WTC11 (cell line): ENCODE results near the gene TNMD. TPM values are rescaled to one million over a fixed set of nuclear protein-coding genes. Genes with fewer than 3 reads are reported as not detected.

Experiments
- ATAC-seq: fragments of 200-7000 bp; cut with Tn5 transposase; 2 replicates; pipeline ENCODE4 v1.10.0; 2021; ENCODE audit warnings: mild to moderate bottlenecking, moderate library complexity
- CTCF ChIA-PET: fragments of 300-600 bp; sonication (Branson Sonifier 250); formaldehyde crosslinking; loops from one replicate; lab custom pipeline; 2021; ENCODE audit warnings: antibody characterized with exemption; lab: Charles Lee
- POLR2A ChIA-PET: fragments of 350-600 bp; sonication (Branson Sonifier 250); formaldehyde crosslinking; loops from one replicate; lab custom pipeline; 2021; ENCODE audit warnings: antibody characterized with exemption; lab: Charles Lee
- DNase-seq: peaks from one replicate; pipeline ENCODE4 v3.0.0; 2021; ENCODE audit warnings: low spot score
- H3K27ac Mint-ChIP-seq: 2 replicates; pipeline ENCODE4 v1.8.0; 2021; ENCODE audit warnings: mixed read lengths
- H3K27me3 Mint-ChIP-seq: 2 replicates; pipeline ENCODE4 v1.8.0; 2021; ENCODE audit warnings: low read depth, mild to moderate bottlenecking, moderate library complexity, mixed read lengths
- H3K36me3 Mint-ChIP-seq: 2 replicates; pipeline ENCODE4 v1.8.0; 2021; ENCODE audit warnings: mixed read lengths
- H3K4me1 Mint-ChIP-seq: 2 replicates; pipeline ENCODE4 v1.8.0; 2022; ENCODE audit warnings: mixed read lengths
- H3K4me3 Mint-ChIP-seq: 2 replicates; pipeline ENCODE4 v1.8.0; 2021; ENCODE audit warnings: mild to moderate bottlenecking, moderate library complexity, mixed read lengths
- H3K9me3 Mint-ChIP-seq: 2 replicates; pipeline ENCODE4 v1.8.0; 2021; ENCODE audit warnings: mixed read lengths
- ATF1 ChIP-seq: sonication (generic); formaldehyde crosslinking; IDR thresholded peaks from 2 replicates; pipeline ENCODE4 v1.8.1; 2023; ENCODE audit warnings: mild to moderate bottlenecking, moderate library complexity, missing genetic modification reagents
- ELF4 ChIP-seq: sonication (generic); formaldehyde crosslinking; IDR thresholded peaks from 2 replicates; pipeline ENCODE4 v1.8.1; 2022; ENCODE audit warnings: low read depth, mild to moderate bottlenecking, moderate library complexity, missing genetic modification reagents
- ETV6 ChIP-seq: sonication (generic); formaldehyde crosslinking; IDR thresholded peaks from 2 replicates; pipeline ENCODE4 v1.8.1; 2022; ENCODE audit warnings: mild to moderate bottlenecking, missing genetic modification reagents
- FOXP1 ChIP-seq: sonication (generic); formaldehyde crosslinking; IDR thresholded peaks from 2 replicates; pipeline ENCODE4 v1.8.0; 2022; ENCODE audit warnings: missing genetic modification reagents, mild to moderate bottlenecking, moderate library complexity, borderline replicate concordance
- GRHL2 ChIP-seq: fragments of 250-450 bp; sonication (Bioruptor Pico); IDR thresholded peaks from 2 replicates; pipeline ENCODE4 v1.8.0; 2022; ENCODE audit warnings: mild to moderate bottlenecking, moderate library complexity; ENCODE audit not compliant: insufficient replicate concordance, severe bottlenecking
- JUN ChIP-seq: sonication (generic); formaldehyde crosslinking; IDR thresholded peaks from 2 replicates; pipeline ENCODE4 v1.8.0; 2023; ENCODE audit warnings: mild to moderate bottlenecking, missing genetic modification reagents
- MAX ChIP-seq: sonication (generic); formaldehyde crosslinking; IDR thresholded peaks from 2 replicates; pipeline ENCODE4 v1.8.0; 2022; ENCODE audit warnings: mild to moderate bottlenecking, missing genetic modification reagents
- MYBL2 ChIP-seq: sonication (generic); formaldehyde crosslinking; IDR thresholded peaks from 2 replicates; pipeline ENCODE4 v1.8.1; 2023; ENCODE audit warnings: mild to moderate bottlenecking, moderate library complexity, missing genetic modification reagents
- NFE2L1 ChIP-seq: sonication (generic); formaldehyde crosslinking; IDR thresholded peaks from 2 replicates; pipeline ENCODE4 v1.8.1; 2023; ENCODE audit warnings: missing genetic modification reagents
- PRRX2 ChIP-seq: fragments of 250-450 bp; sonication (Bioruptor Pico); IDR thresholded peaks from 2 replicates; pipeline ENCODE4 v1.8.0; 2021; ENCODE audit warnings: mild to moderate bottlenecking
- SMAD4 ChIP-seq: sonication (generic); formaldehyde crosslinking; IDR thresholded peaks from 2 replicates; pipeline ENCODE4 v1.8.0; 2022; ENCODE audit warnings: mild to moderate bottlenecking, missing genetic modification reagents
- SOX15 ChIP-seq: fragments of 250-450 bp; sonication (Bioruptor Pico); IDR thresholded peaks from 2 replicates; pipeline ENCODE4 v1.9.0; 2021; ENCODE audit warnings: mild to moderate bottlenecking
- SP1 ChIP-seq: sonication (generic); formaldehyde crosslinking; conservative IDR thresholded peaks from 2 replicates; pipeline ENCODE4 v1.8.1; 2022; ENCODE audit warnings: missing genetic modification reagents
- TEAD1 ChIP-seq: sonication (generic); formaldehyde crosslinking; IDR thresholded peaks from 2 replicates; pipeline ENCODE4 v1.8.0; 2022; ENCODE audit warnings: mild to moderate bottlenecking, missing genetic modification reagents
- TP53 ChIP-seq: sonication (generic); formaldehyde crosslinking; IDR thresholded peaks from 2 replicates; pipeline ENCODE4 v1.8.1; 2023; ENCODE audit warnings: mild to moderate bottlenecking, missing genetic modification reagents
- ZBTB21 ChIP-seq: sonication (generic); formaldehyde crosslinking; IDR thresholded peaks from 2 replicates; pipeline ENCODE4 v1.8.1; 2023; ENCODE audit warnings: mild to moderate bottlenecking, missing genetic modification reagents, borderline replicate concordance
- ZNF219 ChIP-seq: sonication (generic); formaldehyde crosslinking; IDR thresholded peaks from 2 replicates; pipeline ENCODE4 v1.8.0; 2023; ENCODE audit warnings: missing genetic modification reagents, mild to moderate bottlenecking, borderline replicate concordance
- ZNF425 ChIP-seq: fragments of 250-450 bp; sonication (Bioruptor Pico); conservative IDR thresholded peaks from 2 replicates; pipeline ENCODE4 v1.9.0; 2021; ENCODE audit warnings: mild to moderate bottlenecking
- ZNF532 ChIP-seq: fragments of 250-450 bp; sonication (Bioruptor Pico); IDR thresholded peaks from 2 replicates; pipeline ENCODE4 v1.9.0; 2021; ENCODE audit warnings: mild to moderate bottlenecking, borderline replicate concordance
- total RNA-seq: library from RNA; stranded (reverse); gene quantifications from 3 replicates; pipeline ENCODE4 v1.2.3, GENCODE V29; 2021
- TF ChIP-seq, protein P1 (sequence below): sonication (generic); formaldehyde crosslinking; IDR thresholded peaks from 2 replicates; pipeline ENCODE4 v1.8.1; 2022; ENCODE audit warnings: low read depth, missing genetic modification reagents, borderline replicate concordance
- TF ChIP-seq, protein P2 (sequence below): sonication (generic); formaldehyde crosslinking; IDR thresholded peaks from 2 replicates; pipeline ENCODE4 v1.8.1; 2023; ENCODE audit warnings: mild to moderate bottlenecking, missing genetic modification reagents, moderate library complexity
- TF ChIP-seq, protein P3 (sequence below): sonication (generic); formaldehyde crosslinking; IDR thresholded peaks from 2 replicates; pipeline ENCODE4 v1.8.1; 2022; ENCODE audit warnings: mild to moderate bottlenecking, missing genetic modification reagents, moderate library complexity, borderline replicate concordance
- TF ChIP-seq, protein P4 (sequence below): fragments of 250-450 bp; sonication (Bioruptor Pico); IDR thresholded peaks from 2 replicates; pipeline ENCODE4 v1.9.0; 2021; ENCODE audit warnings: moderate library complexity, mild to moderate bottlenecking, inconsistent platforms, borderline replicate concordance

TNMD gene
- total RNA-seq, 1 experiment from 2014 or later = 3.3 TPM

DNA sequence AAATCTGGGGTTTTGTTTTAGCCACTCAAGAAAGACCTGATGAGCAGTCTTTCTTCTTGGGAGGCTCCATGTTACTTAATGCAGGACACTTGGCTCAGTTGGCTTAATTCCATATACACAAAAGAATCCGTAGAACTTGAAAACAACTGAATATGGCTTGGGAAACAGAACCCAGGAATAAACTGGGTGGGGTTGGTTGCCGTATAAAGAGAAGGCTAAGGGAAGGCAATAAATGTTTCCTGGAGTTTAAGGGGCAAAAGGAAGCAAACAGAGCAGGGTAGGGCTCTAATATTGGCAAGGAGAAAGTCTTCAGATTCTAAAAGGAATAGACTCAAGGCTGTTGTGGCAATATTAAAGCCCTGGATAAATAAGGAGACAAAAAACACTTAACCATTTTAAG lies 8.4 kb downstream of the TNMD start (continued):
- TF ChIP-seq ZNF532 (CRISPR knock-in tag) (no peak), TEAD1 (CRISPR knock-in tag) (no peak), SP1 (CRISPR knock-in tag) (no peak)

- no peak overlapping the region for H3K27ac Mint-ChIP-seq
- ChIA-PET POLR2A (no interaction called here), CTCF (interaction anchor here (1.3 to 1.4 kb wide), 3 partner anchors 16 to 146 kb away, joined by 3 to 6 read pairs (median 4); no protein-coding TSS in a partner anchor)
- no peaks in the 10 kb centered on the region for H3K36me3 Mint-ChIP-seq
- H3K9me3 Mint-ChIP-seq = no peaks in the 10 kb centered on the region
- DNase-seq (no peak), ATAC-seq (peak; percentile 48)
- peak overlapping the region; percentile 38 for H3K4me3 Mint-ChIP-seq
- no peak for TF ChIP-seq PRRX2 (CRISPR knock-in tag)
- TF ChIP-seq NFE2L1 (CRISPR knock-in tag) = no peak
- no peak for TF ChIP-seq ZBTB21
- TF ChIP-seq SOX15 (CRISPR knock-in tag) = no peak
- TF ChIP-seq ZNF425 (CRISPR knock-in tag) = no peak
- no peak for TF ChIP-seq TP53 (CRISPR knock-in tag)
- TF ChIP-seq, protein P1, sequence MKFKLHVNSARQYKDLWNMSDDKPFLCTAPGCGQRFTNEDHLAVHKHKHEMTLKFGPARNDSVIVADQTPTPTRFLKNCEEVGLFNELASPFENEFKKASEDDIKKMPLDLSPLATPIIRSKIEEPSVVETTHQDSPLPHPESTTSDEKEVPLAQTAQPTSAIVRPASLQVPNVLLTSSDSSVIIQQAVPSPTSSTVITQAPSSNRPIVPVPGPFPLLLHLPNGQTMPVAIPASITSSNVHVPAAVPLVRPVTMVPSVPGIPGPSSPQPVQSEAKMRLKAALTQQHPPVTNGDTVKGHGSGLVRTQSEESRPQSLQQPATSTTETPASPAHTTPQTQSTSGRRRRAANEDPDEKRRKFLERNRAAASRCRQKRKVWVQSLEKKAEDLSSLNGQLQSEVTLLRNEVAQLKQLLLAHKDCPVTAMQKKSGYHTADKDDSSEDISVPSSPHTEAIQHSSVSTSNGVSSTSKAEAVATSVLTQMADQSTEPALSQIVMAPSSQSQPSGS (CRISPR knock-in tag) = no peak
- no peak for TF ChIP-seq GRHL2 (CRISPR knock-in tag)
- TF ChIP-seq, protein P2, sequence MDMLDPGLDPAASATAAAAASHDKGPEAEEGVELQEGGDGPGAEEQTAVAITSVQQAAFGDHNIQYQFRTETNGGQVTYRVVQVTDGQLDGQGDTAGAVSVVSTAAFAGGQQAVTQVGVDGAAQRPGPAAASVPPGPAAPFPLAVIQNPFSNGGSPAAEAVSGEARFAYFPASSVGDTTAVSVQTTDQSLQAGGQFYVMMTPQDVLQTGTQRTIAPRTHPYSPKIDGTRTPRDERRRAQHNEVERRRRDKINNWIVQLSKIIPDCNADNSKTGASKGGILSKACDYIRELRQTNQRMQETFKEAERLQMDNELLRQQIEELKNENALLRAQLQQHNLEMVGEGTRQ (CRISPR knock-in tag) = no peak
- no peak for TF ChIP-seq JUN (CRISPR knock-in tag)
- TF ChIP-seq ZNF219 (CRISPR knock-in tag) = no peak
- no peak for TF ChIP-seq MYBL2
- TF ChIP-seq FOXP1 (CRISPR knock-in tag) = no peak
- no peaks in the 10 kb centered on the region for H3K27me3 Mint-ChIP-seq
- peaks cover 52% of the 10 kb centered on the region for H3K4me1 Mint-ChIP-seq
Measured at GRCh38 chrX:100593581-100593980, 8.8 kb downstream of the TNMD start.

GRCh38 chrX:100596601-100597000 lies 11.9 kb downstream of the TNMD start:
- CTCF ChIA-PET = interaction anchor here (0.6 to 0.7 kb wide), 3 partner anchors 18 to 74 kb away, joined by 3 to 4 read pairs (median 3); no protein-coding TSS in a partner anchor
- TF ChIP-seq, protein P3, sequence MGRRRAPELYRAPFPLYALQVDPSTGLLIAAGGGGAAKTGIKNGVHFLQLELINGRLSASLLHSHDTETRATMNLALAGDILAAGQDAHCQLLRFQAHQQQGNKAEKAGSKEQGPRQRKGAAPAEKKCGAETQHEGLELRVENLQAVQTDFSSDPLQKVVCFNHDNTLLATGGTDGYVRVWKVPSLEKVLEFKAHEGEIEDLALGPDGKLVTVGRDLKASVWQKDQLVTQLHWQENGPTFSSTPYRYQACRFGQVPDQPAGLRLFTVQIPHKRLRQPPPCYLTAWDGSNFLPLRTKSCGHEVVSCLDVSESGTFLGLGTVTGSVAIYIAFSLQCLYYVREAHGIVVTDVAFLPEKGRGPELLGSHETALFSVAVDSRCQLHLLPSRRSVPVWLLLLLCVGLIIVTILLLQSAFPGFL (CRISPR knock-in tag) = no peak
- TF ChIP-seq SMAD4 (CRISPR knock-in tag) = no peak
- TF ChIP-seq SOX15 (CRISPR knock-in tag) = no peak
- no peak for TF ChIP-seq ELF4 (CRISPR knock-in tag)
- TF ChIP-seq, protein P4, sequence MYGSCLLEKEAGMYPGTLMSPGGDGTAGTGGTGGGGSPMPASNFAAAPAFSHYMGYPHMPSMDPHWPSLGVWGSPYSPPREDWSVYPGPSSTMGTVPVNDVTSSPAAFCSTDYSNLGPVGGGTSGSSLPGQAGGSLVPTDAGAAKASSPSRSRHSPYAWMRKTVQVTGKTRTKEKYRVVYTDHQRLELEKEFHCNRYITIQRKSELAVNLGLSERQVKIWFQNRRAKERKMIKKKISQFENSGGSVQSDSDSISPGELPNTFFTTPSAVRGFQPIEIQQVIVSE (CRISPR knock-in tag) = no peak
- TF ChIP-seq ATF1 (CRISPR knock-in tag) = no peak
- no peak for TF ChIP-seq ETV6 (CRISPR knock-in tag)
- TF ChIP-seq MAX (CRISPR knock-in tag) = no peak
- TF ChIP-seq, all 79 proteins: peak for 0
- POLR2A ChIA-PET = no interaction called here
- Mint-ChIP-seq H3K4me3 (no peak overlapping the region), H3K9me3 (no peaks in the 10 kb centered on the region), H3K4me1 (peaks cover 63% of the 10 kb centered on the region), H3K36me3 (no peaks in the 10 kb centered on the region), H3K27me3 (no peaks in the 10 kb centered on the region), H3K27ac (no peak overlapping the region)
- ATAC-seq (no peak), DNase-seq (no peak)
